Keratinocyte (primary cell): ENCODE data around the gene FEN1.

Source experiments
- CTCF ChIP-seq, 3 experiments: IDR thresholded peaks in 1 of 3; conservative IDR thresholded peaks in 1 of 3; optimal IDR thresholded peaks in 1 of 3; 2 replicates in 2 of 3; 3 replicates in 1 of 3; pipeline versions ENCODE3 to v1.5.1; 2011; ENCODE audit warnings: low read length in 3 of 3, mild to moderate bottlenecking in 3 of 3, moderate library complexity in 2 of 3, control low read depth in 1 of 3, inconsistent platforms in 1 of 3; ENCODE audit not compliant: insufficient read depth in 2 of 3; ENCODE audit errors: extremely low read depth in 1 of 3
- EZH2 ChIP-seq: IDR thresholded peaks from one replicate; pipeline ENCODE4 v1.6.1; 2012; ENCODE audit warnings: inconsistent platforms, mild to moderate bottlenecking, low read length, moderate library complexity

- TF ChIP-seq CTCF (optimal IDR thresholded peaks at IDR 0.05 in 1 of 3, IDR thresholded peaks at IDR 0.05 in 1 of 3, conservative IDR thresholded peaks at IDR 0.05 in 1 of 3; ENCODE audit: extremely low read depth in 1 of 3, insufficient read depth in 2 of 3, low read length in 3 of 3), result no peak
- no peak for TF ChIP-seq EZH2
These were observed 18.3 kb upstream of the FEN1 start for GRCh38 chr11:61774411-61774810.
